Stimulated activated effector memory CD8-positive, alpha-beta T cell treated with anti-CD3 and anti-CD28 coated beads, Interleukin-12 subunit alpha, Interleukin-12 subunit beta, amount 100 ng/mL, for 72 hours (primary cell): ENCODE measurements around the gene WWTR1.

Source experiments
- ATAC-seq: fragments of 150-1000 bp; cut with Tn5 transposase; 2 replicates; pipeline ENCODE4 v1.10.0; 2021
- DNase-seq, 2 donors: peaks; one replicate each; pipeline ENCODE4 v3.0.0; 2021 to 2022; ENCODE audit warnings: low spot score in 2 of 2
- H3K27ac Mint-ChIP-seq: one replicate; pipeline ENCODE4 v1.8.0; 2022; ENCODE audit warnings: mild to moderate bottlenecking, mixed read lengths
- H3K36me3 Mint-ChIP-seq: one replicate; pipeline ENCODE4 v1.8.0; 2022; ENCODE audit warnings: mild to moderate bottlenecking, mixed read lengths
- H3K4me1 Mint-ChIP-seq: one replicate; pipeline ENCODE4 v1.8.0; 2022; ENCODE audit warnings: mixed read lengths
- H3K4me3 Mint-ChIP-seq: one replicate; pipeline ENCODE4 v1.8.0; 2022; ENCODE audit warnings: mild to moderate bottlenecking, mixed read lengths
- H3K9me3 Mint-ChIP-seq: one replicate; pipeline ENCODE4 v1.8.0; 2022; ENCODE audit warnings: mixed read lengths

WWTR1 gene

GRCh38 chr3:149657926-149658743, at the start of gene WWTR1:
Gene WWTR1, minus strand, starts transcription at chr3:149658025. Its CDS starts 719 bp downstream, at chr3:149657306.
- no peaks in the 10 kb centered on the region for H3K36me3 Mint-ChIP-seq
- ATAC-seq (peak; percentile 79), DNase-seq (peak; percentile 19 to 76)
- H3K27ac Mint-ChIP-seq = peak within 1 kb of the TSS; percentile 87
- no peaks in the 10 kb centered on the region for H3K9me3 Mint-ChIP-seq
- peaks cover 21% of the 10 kb centered on the region for H3K4me1 Mint-ChIP-seq
- peak within 1 kb of the TSS; percentile 81 for H3K4me3 Mint-ChIP-seq

GRCh38 chr3:149706905-149707304, 49.1 kb upstream of the WWTR1 start:
- H3K36me3 Mint-ChIP-seq = no peaks in the 10 kb centered on the region
- no peak overlapping the region for H3K4me3 Mint-ChIP-seq
- DNase-seq = no peak
- ATAC-seq = no peak
- H3K9me3 Mint-ChIP-seq = no peaks in the 10 kb centered on the region
- peaks cover 20% of the 10 kb centered on the region for H3K4me1 Mint-ChIP-seq
- H3K27ac Mint-ChIP-seq = no peak overlapping the region

- no peaks in the 10 kb centered on the region for H3K9me3 Mint-ChIP-seq
- no peak for DNase-seq
- H3K4me1 Mint-ChIP-seq = peaks cover 28% of the 10 kb centered on the region
- H3K27ac Mint-ChIP-seq = no peak overlapping the region
- H3K36me3 Mint-ChIP-seq = no peaks in the 10 kb centered on the region
- H3K4me3 Mint-ChIP-seq = no peak overlapping the region
- ATAC-seq = no peak
Observed at GRCh38 chr3:149705416-149705815, 47.6 kb upstream of the WWTR1 start.

- Mint-ChIP-seq H3K4me3 (no peak overlapping the region), H3K27ac (no peak overlapping the region), H3K4me1 (peaks cover 28% of the 10 kb centered on the region), H3K9me3 (peaks cover 4% of the 10 kb centered on the region), H3K36me3 (no peaks in the 10 kb centered on the region)
- ATAC-seq (no peak), DNase-seq (no peak)
Observed at GRCh38 chr3:149703466-149703865, 45.6 kb upstream of the WWTR1 start.

GRCh38 chr3:149702691-149703441, 45.0 kb upstream of the WWTR1 start:
- Mint-ChIP-seq H3K27ac (peak overlapping the region; percentile 33), H3K4me1 (peaks cover 28% of the 10 kb centered on the region), H3K36me3 (no peaks in the 10 kb centered on the region), H3K4me3 (peak overlapping the region; percentile 55), H3K9me3 (peaks cover 4% of the 10 kb centered on the region)
- no peak for DNase-seq
- ATAC-seq = peak; percentile 87

- H3K36me3 Mint-ChIP-seq = no peaks in the 10 kb centered on the region
- no peak for DNase-seq
- H3K27ac Mint-ChIP-seq = peak overlapping the region; percentile 89
- H3K9me3 Mint-ChIP-seq = peaks cover 7% of the 10 kb centered on the region
- H3K4me3 Mint-ChIP-seq = peak overlapping the region; percentile 55
- peaks cover 28% of the 10 kb centered on the region for H3K4me1 Mint-ChIP-seq
- peak; percentile 92 for ATAC-seq
Observed at GRCh38 chr3:149701977-149702350, 44.1 kb upstream of the WWTR1 start.

GRCh38 chr3:149701206-149701976, 43.6 kb upstream of the WWTR1 start:
- peak overlapping the region; percentile 55 for H3K4me3 Mint-ChIP-seq
- H3K36me3 Mint-ChIP-seq = no peaks in the 10 kb centered on the region
- DNase-seq (peak in 1 of 2 donors; percentile 71), ATAC-seq (peak; percentile 72)
- peaks cover 10% of the 10 kb centered on the region for H3K9me3 Mint-ChIP-seq
- peak overlapping the region; percentile 89 for H3K27ac Mint-ChIP-seq
- H3K4me1 Mint-ChIP-seq = peaks cover 28% of the 10 kb centered on the region

GRCh38 chr3:149688122-149688757, 30.4 kb upstream of the WWTR1 start:
- H3K4me3 Mint-ChIP-seq = no peak overlapping the region
- H3K4me1 Mint-ChIP-seq = no peaks in the 10 kb centered on the region
- no peaks in the 10 kb centered on the region for H3K36me3 Mint-ChIP-seq
- no peak for DNase-seq
- ATAC-seq = no peak
- H3K27ac Mint-ChIP-seq = no peak overlapping the region
- no peaks in the 10 kb centered on the region for H3K9me3 Mint-ChIP-seq

GRCh38 chr3:149686996-149687395, 29.2 kb upstream of the WWTR1 start:
- no peak for DNase-seq
- Mint-ChIP-seq H3K9me3 (no peaks in the 10 kb centered on the region), H3K4me3 (no peak overlapping the region), H3K36me3 (no peaks in the 10 kb centered on the region), H3K27ac (no peak overlapping the region), H3K4me1 (no peaks in the 10 kb centered on the region)
- ATAC-seq = no peak

- Mint-ChIP-seq H3K4me3 (no peak overlapping the region), H3K9me3 (no peaks in the 10 kb centered on the region), H3K36me3 (no peaks in the 10 kb centered on the region), H3K27ac (no peak overlapping the region), H3K4me1 (no peaks in the 10 kb centered on the region)
- ATAC-seq = no peak
- DNase-seq = no peak
Observed at GRCh38 chr3:149678351-149678950, 20.6 kb upstream of the WWTR1 start.

GRCh38 chr3:149673393-149673792, 15.6 kb upstream of the WWTR1 start:
- Mint-ChIP-seq H3K36me3 (no peaks in the 10 kb centered on the region), H3K9me3 (no peaks in the 10 kb centered on the region), H3K4me3 (no peak overlapping the region), H3K4me1 (no peaks in the 10 kb centered on the region), H3K27ac (no peak overlapping the region)
- no peak for DNase-seq
- ATAC-seq = no peak

GRCh38 chr3:149670742-149671492, 13.1 kb upstream of the WWTR1 start:
- no peak overlapping the region for H3K4me3 Mint-ChIP-seq
- no peaks in the 10 kb centered on the region for H3K4me1 Mint-ChIP-seq
- ATAC-seq (no peak), DNase-seq (no peak)
- H3K27ac Mint-ChIP-seq = no peak overlapping the region
- no peaks in the 10 kb centered on the region for H3K36me3 Mint-ChIP-seq
- no peaks in the 10 kb centered on the region for H3K9me3 Mint-ChIP-seq

- H3K36me3 Mint-ChIP-seq = no peaks in the 10 kb centered on the region
- no peak for DNase-seq
- no peaks in the 10 kb centered on the region for H3K9me3 Mint-ChIP-seq
- H3K4me1 Mint-ChIP-seq = no peaks in the 10 kb centered on the region
- no peak overlapping the region for H3K4me3 Mint-ChIP-seq
- ATAC-seq = no peak
- H3K27ac Mint-ChIP-seq = no peak overlapping the region
Observed at GRCh38 chr3:149667576-149667975, 9.8 kb upstream of the WWTR1 start.

- Mint-ChIP-seq H3K9me3 (no peaks in the 10 kb centered on the region), H3K4me3 (no peak overlapping the region), H3K36me3 (no peaks in the 10 kb centered on the region), H3K4me1 (peaks cover under 1% of the 10 kb centered on the region), H3K27ac (no peak overlapping the region)
- ATAC-seq (no peak), DNase-seq (no peak)
Observed at GRCh38 chr3:149663966-149664365, 6.1 kb upstream of the WWTR1 start.
